GM12872 (cell line): ENCODE measurements around the gene THSD4.

Source experiments
- CTCF ChIP-seq: IDR thresholded peaks from 3 replicates; pipeline ENCODE4 v1.5.1; 2011; ENCODE audit warnings: low read depth, mild to moderate bottlenecking, low read length, moderate library complexity; ENCODE audit not compliant: insufficient read depth

Gene THSD4

GRCh38 chr15:71323082-71323481, 207.8 kb downstream of the THSD4 start:
- no peak for TF ChIP-seq CTCF

- TF ChIP-seq CTCF: no peak
Observed at GRCh38 chr15:71323584-71323983, 208.3 kb downstream of the THSD4 start.

- TF ChIP-seq CTCF: no peak
Observed at GRCh38 chr15:71325481-71325880, 210.2 kb downstream of the THSD4 start.

GRCh38 chr15:71328453-71328852, 213.2 kb downstream of the THSD4 start:
- no peak for TF ChIP-seq CTCF

GRCh38 chr15:71329041-71329440, 213.8 kb downstream of the THSD4 start:
- no peak for TF ChIP-seq CTCF

- no peak for TF ChIP-seq CTCF
Observed at GRCh38 chr15:71329497-71330260, 214.4 kb downstream of the THSD4 start.

GRCh38 chr15:71330638-71331162, 215.4 kb downstream of the THSD4 start:
- TF ChIP-seq CTCF: no peak

- TF ChIP-seq CTCF: no peak
Observed at GRCh38 chr15:71331173-71331572, 215.9 kb downstream of the THSD4 start.
